ENCODE results near the gene RAG1.

DNA sequence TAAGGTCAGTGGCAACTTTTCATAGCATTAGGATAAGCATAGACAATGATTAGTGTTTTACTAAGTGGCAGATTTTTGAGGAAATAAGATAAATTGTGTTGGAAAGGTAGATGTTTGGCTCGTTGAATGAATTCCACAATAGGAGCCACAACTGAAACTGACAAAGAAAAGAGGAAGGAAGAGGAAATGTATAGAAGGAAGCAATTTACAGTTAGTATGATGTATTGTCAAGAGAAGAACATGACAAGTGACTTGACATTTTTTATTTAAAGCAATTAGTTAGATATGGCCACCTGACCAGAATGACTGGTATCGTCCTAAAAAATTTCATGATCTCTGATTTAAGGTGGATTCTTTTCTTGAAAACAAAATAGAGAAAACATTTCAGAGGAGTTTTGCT lies 33.3 kb downstream of the RAG1 start:
- TF ChIP-seq, protein P1, sequence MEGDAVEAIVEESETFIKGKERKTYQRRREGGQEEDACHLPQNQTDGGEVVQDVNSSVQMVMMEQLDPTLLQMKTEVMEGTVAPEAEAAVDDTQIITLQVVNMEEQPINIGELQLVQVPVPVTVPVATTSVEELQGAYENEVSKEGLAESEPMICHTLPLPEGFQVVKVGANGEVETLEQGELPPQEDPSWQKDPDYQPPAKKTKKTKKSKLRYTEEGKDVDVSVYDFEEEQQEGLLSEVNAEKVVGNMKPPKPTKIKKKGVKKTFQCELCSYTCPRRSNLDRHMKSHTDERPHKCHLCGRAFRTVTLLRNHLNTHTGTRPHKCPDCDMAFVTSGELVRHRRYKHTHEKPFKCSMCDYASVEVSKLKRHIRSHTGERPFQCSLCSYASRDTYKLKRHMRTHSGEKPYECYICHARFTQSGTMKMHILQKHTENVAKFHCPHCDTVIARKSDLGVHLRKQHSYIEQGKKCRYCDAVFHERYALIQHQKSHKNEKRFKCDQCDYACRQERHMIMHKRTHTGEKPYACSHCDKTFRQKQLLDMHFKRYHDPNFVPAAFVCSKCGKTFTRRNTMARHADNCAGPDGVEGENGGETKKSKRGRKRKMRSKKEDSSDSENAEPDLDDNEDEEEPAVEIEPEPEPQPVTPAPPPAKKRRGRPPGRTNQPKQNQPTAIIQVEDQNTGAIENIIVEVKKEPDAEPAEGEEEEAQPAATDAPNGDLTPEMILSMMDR (IDR thresholded peaks at IDR 0.05), result no peak
- no peak for TF ChIP-seq POLR2A (IDR thresholded peaks at IDR 0.05)

All from body of pancreas (tissue), 4 donors.